CD4-positive, alpha-beta T cell (primary cell): ENCODE measurements around the gene TNK1. TPM values are rescaled to one million over a fixed set of nuclear protein-coding genes. Genes with fewer than 3 reads are reported as not detected.

Experiments used
- ATAC-seq: fragments of 200-7000 bp; cut with Tn5 transposase; one replicate; pipeline ENCODE4 v1.10.0; 2022; ENCODE audit warnings: mild to moderate bottlenecking; ENCODE audit not compliant: poor library complexity
- CTCF ChIA-PET: fragments of 350-600 bp; sonication (Branson Sonifier 250); formaldehyde crosslinking; loops from one replicate; lab custom pipeline; 2021; ENCODE audit warnings: antibody characterized with exemption, inconsistent platforms; lab: Charles Lee
- POLR2A ChIA-PET: fragments of 350-600 bp; sonication (Branson Sonifier 250); formaldehyde crosslinking; loops from one replicate; lab custom pipeline; 2021; ENCODE audit warnings: antibody characterized with exemption, inconsistent platforms; lab: Charles Lee
- DNase-seq, 14 experiments: peaks; one replicate each; pipeline ENCODE4 v3.0.0-alpha.2; 2013 to 2020; ENCODE audit warnings: mixed read lengths in 2 of 14
- H3K27ac ChIP-seq, 2 donors: one replicate each; pipeline versions ENCODE4 v1.5.1 to v1.7.0; 2013; ENCODE audit warnings: low read length in 2 of 2, low read depth in 1 of 2, mild to moderate bottlenecking in 1 of 2
- H3K27me3 ChIP-seq, 2 experiments: 1 replicate in 1 of 2; 2 replicates in 1 of 2; pipeline versions ENCODE4 v1.6.1 to v1.7.0; 2013; ENCODE audit warnings: low read length in 2 of 2, control low read depth in 1 of 2, mild to moderate bottlenecking in 1 of 2, moderate library complexity in 1 of 2; ENCODE audit not compliant: insufficient read depth in 2 of 2, control insufficient read depth in 1 of 2
- H3K36me3 ChIP-seq: one replicate; pipeline ENCODE4 v1.6.1; 2013; ENCODE audit warnings: low read length, control low read depth; ENCODE audit not compliant: insufficient read depth
- H3K4me1 ChIP-seq: one replicate; pipeline ENCODE4 v1.6.1; 2013; ENCODE audit warnings: low read length, control low read depth; ENCODE audit not compliant: insufficient read depth
- H3K4me3 ChIP-seq: one replicate; pipeline ENCODE4 v1.5.1; 2013; ENCODE audit warnings: mild to moderate bottlenecking, low read length, moderate library complexity
- H3K9me3 ChIP-seq, 2 experiments: 1 replicate in 1 of 2; 2 replicates in 1 of 2; pipeline versions ENCODE4 v1.6.1 to v1.7.0; 2013; ENCODE audit warnings: low read length in 2 of 2, mild to moderate bottlenecking in 2 of 2, control low read depth in 1 of 2, moderate library complexity in 1 of 2; ENCODE audit not compliant: control insufficient read depth in 1 of 2, insufficient read depth in 1 of 2
- H3K27ac Mint-ChIP-seq: one replicate; pipeline ENCODE4 v1.8.0; 2020; ENCODE audit warnings: mixed read lengths
- H3K27me3 Mint-ChIP-seq: one replicate; pipeline ENCODE4 v1.8.0; 2021; ENCODE audit warnings: mixed read lengths
- H3K36me3 Mint-ChIP-seq: one replicate; pipeline ENCODE4 v1.8.0; 2021; ENCODE audit warnings: low read depth, mixed read lengths
- H3K4me1 Mint-ChIP-seq: one replicate; pipeline ENCODE4 v1.8.0; 2021; ENCODE audit warnings: low read depth, mixed read lengths
- H3K4me3 Mint-ChIP-seq: one replicate; pipeline ENCODE4 v1.8.0; 2020; ENCODE audit warnings: mild to moderate bottlenecking, mixed read lengths
- H3K9me3 Mint-ChIP-seq: one replicate; pipeline ENCODE4 v1.8.0; 2020; ENCODE audit warnings: mixed read lengths
- CTCF ChIP-seq: fragments of 200-600 bp; IDR thresholded peaks from one replicate; pipeline ENCODE4 v1.8.0; 2022; ENCODE audit warnings: antibody characterized with exemption, mild to moderate bottlenecking
- intact Hi-C, 2 experiments: fragments of 100-400 bp; cut with DNase I in 1 of 2; cut with micrococcal nuclease in 1 of 2; formaldehyde crosslinking; loops; one replicate each; pipeline versions ENCODE4 v1.15.1 to v1.9.0; 2023 to 2025; cut with DNase I, micrococcal nuclease
- total RNA-seq, 174 experiments: library from RNA in 2 of 174; stranded (reverse) in 2 of 174; gene quantifications; one replicate each; pipeline ENCODE4 v1.2.3 and lab custom pipeline; 2021 to 2026

TNK1 gene
- total RNA-seq, 2 experiments from 2014 or later: 11.0 to 12.4 TPM

GRCh38 chr17:7437369-7437863 is 56.5 kb downstream of the TNK1 start:
- Histone ChIP-seq H3K9me3 (peaks cover 0 to 12% of the 10 kb centered on the region in 2 experiments), H3K27ac (no peak overlapping the region), H3K36me3 (no peaks in the 10 kb centered on the region), H3K4me3 (peak overlapping the region; percentile 16), H3K4me1 (peaks cover 60% of the 10 kb centered on the region), H3K27me3 (peaks cover 35 to 42% of the 10 kb centered on the region in 2 experiments)
- Mint-ChIP-seq H3K4me3 (peak overlapping the region; percentile 85), H3K4me1 (peaks cover 48% of the 10 kb centered on the region), H3K9me3 (no peaks in the 10 kb centered on the region), H3K36me3 (peaks cover 4% of the 10 kb centered on the region), H3K27me3 (peaks cover 38% of the 10 kb centered on the region), H3K27ac (peak overlapping the region; percentile 43)
- ATAC-seq (no peak), DNase-seq (peak in 1 of 14 experiments; percentile 17)
- ChIA-PET CTCF (interaction anchor here (0.6 to 4.8 kb wide), 39 partner anchors 8 to 385 kb away, joined by 3 to 61 read pairs (median 5); partner anchors contain the start of genes CHRNB1, MPDU1, NEURL4 and PLSCR3), POLR2A (interaction anchor here (0.9 to 9.0 kb wide), 23 partner anchors 10 to 392 kb away, joined by 3 to 156 read pairs (median 10); partner anchors contain the start of genes MPDU1, PLSCR3, POLR2A and SAT2)
- intact Hi-C loops: loop anchor here (1.0 to 10.0 kb wide), 11 partner anchors 41 to 390 kb away; partner anchors contain the start of genes CTDNEP1 (in 1 of the 2), EIF5A (in 1 of the 2), ELP5 (in 1 of the 2) and KCTD11 (in 1 of the 2)
- no peak for TF ChIP-seq CTCF

- Histone ChIP-seq H3K4me3 (peak overlapping the region; percentile 39), H3K27me3 (peaks cover 38 to 47% of the 10 kb centered on the region in 2 experiments), H3K36me3 (no peaks in the 10 kb centered on the region), H3K4me1 (peaks cover 60% of the 10 kb centered on the region), H3K9me3 (peaks cover 0 to 12% of the 10 kb centered on the region in 2 experiments), H3K27ac (no peak overlapping the region)
- DNase-seq (peak in 13 of 14 experiments; percentile 23 to 83 (median 59)), ATAC-seq (no peak)
- peaks cover 4% of the 10 kb centered on the region for H3K36me3 Mint-ChIP-seq
- ChIA-PET CTCF (interaction anchor here (1.7 to 4.8 kb wide), 8 partner anchors 17 to 123 kb away, joined by 3 to 61 read pairs (median 36); partner anchors contain the start of genes POLR2A, SENP3, TMEM95 and ZBTB4), POLR2A (interaction anchor here (0.6 to 9.0 kb wide), 7 partner anchors 17 to 249 kb away, joined by 3 to 156 read pairs (median 4); partner anchors contain the start of genes GABARAP, POLR2A, SLC35G6 and TP53)
- H3K27me3 Mint-ChIP-seq: peaks cover 44% of the 10 kb centered on the region
- TF ChIP-seq CTCF: no peak
- H3K9me3 Mint-ChIP-seq: no peaks in the 10 kb centered on the region
- peak overlapping the region; percentile 43 for H3K27ac Mint-ChIP-seq
- peak overlapping the region; percentile 85 for H3K4me3 Mint-ChIP-seq
- H3K4me1 Mint-ChIP-seq: peaks cover 48% of the 10 kb centered on the region
- intact Hi-C loops: loop anchor here (1.0 to 10.0 kb wide), 11 partner anchors 41 to 391 kb away; partner anchors contain the start of genes CTDNEP1 (in 1 of the 2), EIF5A (in 1 of the 2), ELP5 (in 1 of the 2) and KCTD11 (in 1 of the 2)
Observed at GRCh38 chr17:7437950-7438614, 57.2 kb downstream of the TNK1 start.
